HG03066 (cell line): ENCODE data around the gene GLP2R.
"Not testable (repeated sequence)": the region's sequence is repeated elsewhere in the genome, so short reads cannot be mapped to it uniquely, and the experiment has no call there.

ENCODE experiments used
- ATAC-seq: cut with Tn5 transposase; IDR thresholded peaks from one replicate; pipeline ENCODE4 v1.9.1; 2021; ENCODE audit warnings: low read depth; ENCODE audit not compliant: unreplicated experiment

GLP2R gene, protein sequence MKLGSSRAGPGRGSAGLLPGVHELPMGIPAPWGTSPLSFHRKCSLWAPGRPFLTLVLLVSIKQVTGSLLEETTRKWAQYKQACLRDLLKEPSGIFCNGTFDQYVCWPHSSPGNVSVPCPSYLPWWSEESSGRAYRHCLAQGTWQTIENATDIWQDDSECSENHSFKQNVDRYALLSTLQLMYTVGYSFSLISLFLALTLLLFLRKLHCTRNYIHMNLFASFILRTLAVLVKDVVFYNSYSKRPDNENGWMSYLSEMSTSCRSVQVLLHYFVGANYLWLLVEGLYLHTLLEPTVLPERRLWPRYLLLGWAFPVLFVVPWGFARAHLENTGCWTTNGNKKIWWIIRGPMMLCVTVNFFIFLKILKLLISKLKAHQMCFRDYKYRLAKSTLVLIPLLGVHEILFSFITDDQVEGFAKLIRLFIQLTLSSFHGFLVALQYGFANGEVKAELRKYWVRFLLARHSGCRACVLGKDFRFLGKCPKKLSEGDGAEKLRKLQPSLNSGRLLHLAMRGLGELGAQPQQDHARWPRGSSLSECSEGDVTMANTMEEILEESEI

GRCh38 chr17:9825641-9826150 lies at the start of gene GLP2R:
TSS of gene GLP2R (plus strand) at chr17:9825924. CDS start at chr17:9826064, 140 bp downstream.
- no peak for ATAC-seq

GRCh38 chr17:9776911-9777310 lies 48.8 kb upstream of the GLP2R start:
- ATAC-seq, result no peak

- no peak for ATAC-seq
These were observed 45.2 kb upstream of the GLP2R start for GRCh38 chr17:9780552-9780951.

GRCh38 chr17:9783050-9783449 lies 42.7 kb upstream of the GLP2R start:
- ATAC-seq, result no peak

DNA sequence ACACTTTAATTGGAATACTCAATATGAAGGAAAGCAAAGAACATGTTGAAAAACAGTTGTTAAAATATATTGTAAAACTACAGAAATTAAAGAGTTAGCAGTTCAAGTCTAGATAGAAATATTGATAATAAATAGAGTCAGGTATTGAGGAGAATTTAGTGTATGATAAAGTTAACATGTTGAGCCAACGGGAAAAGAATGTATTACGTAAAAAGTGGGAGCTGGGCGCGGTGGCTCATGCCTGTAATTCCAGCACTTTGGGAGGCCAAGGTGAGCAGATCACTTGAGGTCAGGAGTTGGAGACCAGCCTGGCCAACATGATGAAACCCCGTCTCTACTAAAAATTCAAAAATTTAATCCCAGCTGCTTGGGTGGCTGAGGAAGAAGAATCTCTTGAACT lies 42.3 kb upstream of the GLP2R start:
- ATAC-seq, result not testable (repeated sequence)

DNA sequence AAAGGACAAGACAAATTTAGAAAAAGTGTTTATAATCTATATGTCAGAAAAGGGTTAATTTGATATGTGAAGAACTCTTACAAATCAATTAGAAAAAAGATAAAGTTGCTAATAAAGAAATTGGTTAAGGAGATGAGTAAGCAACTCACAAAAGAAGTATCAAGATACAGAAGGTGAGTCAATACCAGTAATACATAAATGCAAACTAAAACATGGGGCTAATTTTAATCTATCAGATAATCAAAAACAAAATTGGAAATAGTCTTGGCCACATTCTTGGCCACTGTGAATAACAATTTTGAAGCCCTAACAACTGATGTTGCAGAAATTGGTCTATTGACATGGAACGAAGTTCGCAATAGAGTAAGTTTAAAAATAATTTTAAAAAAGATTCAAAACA lies 41.2 kb upstream of the GLP2R start:
- no peak for ATAC-seq

GRCh38 chr17:9788601-9789000 lies 37.1 kb upstream of the GLP2R start:
- no peak for ATAC-seq

DNA sequence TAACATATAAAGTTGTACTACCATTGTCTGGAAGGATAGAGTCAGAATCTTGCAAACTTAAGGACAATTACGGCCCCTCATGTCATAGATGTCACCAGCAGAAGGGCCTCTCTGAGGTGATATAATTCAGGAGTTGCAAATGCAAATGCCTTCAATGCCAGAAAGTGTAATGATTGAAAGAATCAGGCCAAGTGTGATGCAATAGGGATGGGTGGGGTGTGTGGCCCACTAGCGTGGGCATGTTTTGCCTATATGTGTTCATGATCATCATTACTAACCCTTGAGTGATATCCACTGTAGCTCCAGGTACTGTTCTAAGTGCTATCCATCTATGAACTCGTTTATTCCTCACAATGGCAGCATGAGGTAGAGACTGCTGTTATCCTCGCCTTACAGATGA lies 35.4 kb upstream of the GLP2R start:
- ATAC-seq, result no peak

DNA sequence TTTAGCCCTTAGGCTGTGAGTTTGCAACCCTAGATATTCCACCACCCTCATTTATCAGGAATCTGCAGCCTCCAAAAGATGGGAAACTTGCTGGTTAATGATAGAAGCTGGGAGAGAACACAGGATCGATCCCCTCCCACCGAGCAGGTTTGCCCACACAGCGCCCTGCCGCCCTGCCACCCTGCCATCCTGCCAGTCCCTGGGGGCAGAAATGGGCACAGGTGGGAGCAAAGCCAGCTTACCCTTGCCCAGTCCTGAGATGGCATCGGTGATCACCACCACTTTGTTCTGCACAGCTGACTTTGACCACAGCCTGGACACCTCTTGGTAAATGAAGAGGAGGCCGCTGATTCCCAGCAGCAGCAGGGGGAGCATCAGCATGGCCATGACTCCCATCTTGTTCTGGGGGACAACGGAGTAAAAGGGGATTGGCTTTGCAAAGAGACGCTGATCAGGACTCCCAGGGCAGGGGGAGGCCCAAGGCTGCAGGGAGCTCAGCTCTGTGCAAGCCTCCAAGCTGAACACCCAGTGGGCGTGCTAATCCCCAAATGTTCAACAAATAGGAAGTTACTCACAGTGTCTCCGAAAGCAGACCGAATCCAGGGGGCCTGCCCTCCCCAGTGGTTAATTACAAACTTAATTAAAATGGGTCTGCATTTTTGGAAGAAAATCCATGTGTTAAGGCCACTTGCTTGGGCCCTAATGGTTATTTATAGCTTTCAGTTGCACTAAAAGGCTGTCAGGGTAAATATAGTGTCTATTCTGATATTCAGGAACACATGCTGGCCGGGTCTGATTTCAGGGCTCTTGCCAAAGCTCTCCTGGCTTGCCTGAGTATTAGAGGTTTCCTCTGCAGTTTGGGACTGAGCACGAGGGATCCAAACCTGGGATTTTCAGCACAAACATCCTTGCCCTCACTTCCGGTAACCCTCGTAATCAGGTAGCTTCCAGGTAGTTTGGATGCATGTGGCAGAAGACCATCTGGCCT lies 34.5 kb upstream of the GLP2R start, which contains the start of gene DHRS7C:
Gene DHRS7C, minus strand, starts transcription at position 704 of the 988 bp plus-strand sequence. Its CDS starts 308 bp downstream, at position 396.
- ATAC-seq, result no peak

DNA sequence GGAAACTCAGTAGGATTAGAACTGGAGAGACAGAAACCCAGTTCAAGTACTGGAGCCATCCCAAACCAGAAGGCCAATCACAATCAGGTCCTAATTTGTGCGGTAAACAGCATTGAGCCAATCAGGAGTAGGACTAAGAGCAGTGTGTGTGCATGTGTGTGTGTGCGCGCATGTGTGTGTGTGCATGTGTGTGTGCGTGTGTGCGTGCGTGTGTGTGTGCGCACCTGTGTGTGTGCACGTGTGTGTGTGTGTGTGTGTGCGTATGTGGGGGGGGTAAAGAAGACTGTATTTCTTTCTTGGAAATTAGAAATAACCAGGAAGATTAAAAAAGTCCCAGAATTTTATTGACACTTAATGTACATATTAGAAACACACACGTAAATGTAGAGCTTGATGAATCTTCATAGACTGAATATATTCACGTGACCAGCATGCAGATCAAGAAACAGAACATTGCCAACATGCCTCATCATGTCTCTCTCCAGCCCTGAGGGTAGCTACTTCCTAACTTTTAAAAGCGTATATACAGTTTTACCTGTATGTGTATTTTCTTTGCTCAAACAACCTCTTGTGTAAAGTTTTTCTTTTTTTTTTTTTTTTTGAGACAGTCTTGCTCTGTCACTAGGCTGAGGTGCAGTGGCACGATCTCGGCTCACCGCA lies 33.4 kb upstream of the GLP2R start:
- ATAC-seq, result no peak

GRCh38 chr17:9798008-9798407 lies 27.7 kb upstream of the GLP2R start:
- ATAC-seq, result no peak

- no peak for ATAC-seq
These were observed 27.0 kb upstream of the GLP2R start for GRCh38 chr17:9798724-9799123.

DNA sequence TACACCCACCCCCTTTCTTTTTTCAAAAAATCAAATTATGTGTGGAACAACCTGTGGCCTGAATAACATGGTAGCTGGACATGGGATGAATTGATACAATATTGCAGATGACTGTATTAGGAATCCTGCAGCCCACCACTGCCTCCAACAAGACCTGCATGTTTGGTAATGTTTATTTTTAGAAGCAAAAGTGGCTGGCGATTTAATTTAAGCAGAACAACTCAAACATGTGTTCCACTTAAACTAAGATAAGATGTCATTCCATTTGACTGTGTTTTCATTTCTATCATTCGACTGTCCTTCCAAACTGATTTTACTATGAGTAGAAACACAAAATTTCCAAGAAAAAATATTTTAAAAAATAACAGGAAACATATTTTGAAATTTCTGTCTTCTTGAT lies 24.2 kb upstream of the GLP2R start:
- no peak for ATAC-seq

DNA sequence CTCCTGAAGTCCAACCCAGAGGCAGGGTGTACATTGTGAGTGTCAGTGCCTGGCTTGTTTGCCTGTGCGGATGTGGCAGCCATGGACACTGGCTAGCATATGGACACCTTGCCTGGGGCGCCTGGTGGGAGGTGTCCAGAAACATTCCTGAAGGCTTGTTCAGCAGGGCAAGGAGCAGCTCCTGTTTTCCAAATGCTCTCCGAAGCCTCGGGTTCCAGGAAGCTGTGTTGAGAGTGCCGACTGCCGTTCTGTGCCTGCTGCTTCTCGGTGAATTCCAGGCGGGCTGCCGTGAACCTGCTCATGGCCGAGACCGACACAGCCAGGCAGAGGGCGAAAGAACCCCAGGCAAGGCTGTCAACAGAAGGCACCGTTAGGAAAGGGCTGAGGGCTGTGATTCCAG lies 23.4 kb upstream of the GLP2R start:
- ATAC-seq, result no peak

DNA sequence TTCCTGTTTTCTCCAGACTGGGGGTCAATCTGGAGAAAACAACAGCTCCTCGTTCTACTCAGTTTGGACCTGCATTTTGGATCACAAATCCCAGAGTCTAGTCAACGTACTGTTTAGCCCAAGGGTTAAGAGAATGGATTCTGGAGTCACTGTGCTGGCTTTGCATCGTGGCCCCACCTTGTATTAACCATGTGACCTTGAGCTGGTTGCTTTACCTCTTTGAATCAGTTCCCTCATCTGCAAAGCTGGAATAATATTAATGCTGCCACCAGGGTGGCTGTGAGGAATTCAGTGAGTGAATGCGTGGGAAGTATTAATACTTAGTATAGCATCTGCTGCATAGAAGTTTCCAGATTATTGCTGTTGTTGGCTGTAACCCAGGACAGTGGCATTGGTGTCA lies 23.0 kb upstream of the GLP2R start:
- ATAC-seq, result no peak

- ATAC-seq, result no peak
These were observed 20.0 kb upstream of the GLP2R start for GRCh38 chr17:9805769-9806168.

DNA sequence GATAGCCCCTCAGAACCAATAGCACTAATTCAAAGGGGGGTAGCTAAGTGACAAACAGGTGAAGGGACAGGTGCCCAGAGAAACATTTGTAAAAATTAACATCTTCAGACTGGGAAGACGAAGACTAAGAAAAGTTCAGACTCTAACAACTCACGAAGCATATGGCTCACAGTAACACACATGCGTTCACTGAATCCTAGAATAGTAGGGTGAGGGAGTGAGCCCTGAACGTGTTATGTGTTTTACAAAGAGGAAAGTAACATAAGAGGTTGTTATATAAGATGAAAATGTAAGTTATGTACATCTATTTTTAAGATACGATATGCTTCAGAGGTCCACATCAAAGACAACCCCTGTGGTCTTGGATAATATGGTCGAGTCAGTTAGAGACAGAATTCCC lies 19.0 kb upstream of the GLP2R start:
- ATAC-seq, result no peak

GRCh38 chr17:9809409-9809808 lies 16.3 kb upstream of the GLP2R start:
- no peak for ATAC-seq

DNA sequence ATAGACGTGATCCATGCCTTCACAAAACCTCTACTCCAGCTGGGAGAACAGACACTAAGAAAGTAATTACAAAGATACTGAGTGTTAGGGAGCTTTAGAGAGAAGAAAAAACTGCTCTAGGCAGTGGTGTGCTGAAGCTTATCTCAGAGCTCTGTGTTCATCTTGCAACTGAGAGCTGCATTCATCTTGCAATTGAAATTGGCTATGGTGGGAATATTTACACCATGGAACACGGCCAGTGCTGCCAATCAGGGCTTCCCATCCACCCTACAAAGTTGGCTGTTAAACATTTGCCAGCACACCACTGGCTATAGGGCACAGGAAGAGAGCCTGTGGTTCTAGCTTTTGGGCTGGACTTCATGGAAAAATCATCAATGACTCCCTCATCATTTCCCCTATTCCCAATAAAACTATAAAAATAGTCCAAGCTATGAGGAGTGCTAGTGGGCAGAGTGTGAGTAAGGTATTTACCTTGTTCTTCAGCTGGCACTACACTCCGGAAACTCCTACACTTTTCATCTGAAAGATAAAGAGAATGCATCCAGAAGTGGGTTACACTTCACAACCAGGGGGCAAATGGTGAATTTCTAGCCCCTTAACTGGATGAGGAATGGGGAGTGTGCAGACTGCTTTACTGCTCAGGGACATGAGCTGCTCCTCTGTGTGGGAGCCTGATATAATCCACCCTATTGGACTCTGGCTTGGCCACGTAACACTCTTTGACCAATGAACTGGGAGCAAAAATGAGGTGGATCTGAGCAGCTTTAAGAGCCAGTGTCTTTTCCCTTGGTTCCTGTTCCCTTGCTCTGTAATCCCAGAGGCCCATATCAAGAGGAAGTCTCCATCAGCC lies 15.4 kb upstream of the GLP2R start:
- ATAC-seq, result no peak
